HepG2 (cell line): ENCODE results near the gene RBM19. TPM values are rescaled to one million over a fixed set of nuclear protein-coding genes. Genes with fewer than 3 reads are reported as not detected.
A peak's percentile ranks its signal among the peaks of the same experiment; 100 is the strongest.

ENCODE experiments used
- ARID3A ChIP-seq: IDR thresholded peaks from 2 replicates; pipeline ENCODE4 v1.6.1; 2012; ENCODE audit warnings: low read depth, low read length, improper control_type of control experiment
- ARNTL ChIP-seq: sonication (generic); formaldehyde crosslinking; IDR thresholded peaks from 2 replicates; pipeline ENCODE4 v1.4.0; 2020; ENCODE audit warnings: mild to moderate bottlenecking, missing genetic modification reagents
- ATF6 ChIP-seq: sonication (generic); formaldehyde crosslinking; conservative IDR thresholded peaks from 2 replicates; pipeline ENCODE4 v1.4.0; 2020; ENCODE audit warnings: missing genetic modification reagents
- CEBPB ChIP-seq: IDR thresholded peaks from 2 replicates; pipeline ENCODE4 v1.6.1; 2011; ENCODE audit warnings: low read depth, low read length, improper control_type of control experiment, borderline replicate concordance
- CEBPG ChIP-seq: IDR thresholded peaks from 2 replicates; pipeline ENCODE4 v1.6.1; 2016
- CREM ChIP-seq, 2 experiments: sonication (generic) in 1 of 2; formaldehyde crosslinking in 1 of 2; IDR thresholded peaks; 2 replicates each; pipeline versions ENCODE4 v1.4.0 to v1.6.1; 2016 to 2020; ENCODE audit warnings: antibody characterized with exemption in 1 of 2, mild to moderate bottlenecking in 1 of 2, missing genetic modification reagents in 1 of 2
- ETV6 ChIP-seq: sonication (generic); formaldehyde crosslinking; conservative IDR thresholded peaks from 2 replicates; pipeline ENCODE4 v1.4.0; 2020; ENCODE audit warnings: missing genetic modification reagents
- KAT7 ChIP-seq: IDR thresholded peaks from 2 replicates; pipeline ENCODE4 v1.6.1; 2018; ENCODE audit warnings: borderline replicate concordance, missing compliant biosample characterization
- KAT8 ChIP-seq: IDR thresholded peaks from 2 replicates; pipeline ENCODE4 v1.6.1; 2016; ENCODE audit warnings: missing genetic modification reagents, missing compliant biosample characterization
- KLF13 ChIP-seq: sonication (generic); formaldehyde crosslinking; IDR thresholded peaks from 2 replicates; pipeline ENCODE4 v1.4.0; 2020; ENCODE audit warnings: mild to moderate bottlenecking, missing genetic modification reagents
- MAZ ChIP-seq, 2 experiments: sonication (generic) in 1 of 2; formaldehyde crosslinking in 1 of 2; IDR thresholded peaks; 2 replicates each; pipeline versions ENCODE4 v1.5.0 to v1.6.1; 2012 to 2020; ENCODE audit warnings: low read depth in 2 of 2, mild to moderate bottlenecking in 2 of 2, borderline replicate concordance in 1 of 2, improper control_type of control experiment in 1 of 2, low read length in 1 of 2, missing genetic modification reagents in 1 of 2, moderate library complexity in 1 of 2
- NKX3-1 ChIP-seq: sonication (generic); formaldehyde crosslinking; IDR thresholded peaks from 2 replicates; pipeline ENCODE4 v1.5.0; 2020; ENCODE audit warnings: missing genetic modification reagents
- ONECUT2 ChIP-seq: sonication (generic); formaldehyde crosslinking; IDR thresholded peaks from 2 replicates; pipeline ENCODE4 v1.4.0; 2020; ENCODE audit warnings: missing genetic modification reagents
- TCF7L2 ChIP-seq: IDR thresholded peaks from 2 replicates; pipeline ENCODE4 v1.6.1; 2011; ENCODE audit warnings: mild to moderate bottlenecking, low read depth, low read length, moderate library complexity
- YEATS4 ChIP-seq: sonication (generic); formaldehyde crosslinking; IDR thresholded peaks from 2 replicates; pipeline ENCODE4 v1.4.0; 2020; ENCODE audit warnings: missing genetic modification reagents, borderline replicate concordance
- ZNF232 ChIP-seq: sonication (generic); formaldehyde crosslinking; IDR thresholded peaks from 2 replicates; pipeline ENCODE4 v1.4.0; 2020; ENCODE audit warnings: missing genetic modification reagents, borderline replicate concordance
- ZNF264 ChIP-seq: sonication (generic); formaldehyde crosslinking; IDR thresholded peaks from 2 replicates; pipeline ENCODE4 v1.4.0; 2020; ENCODE audit warnings: missing genetic modification reagents
- ZNF354B ChIP-seq: sonication (generic); formaldehyde crosslinking; IDR thresholded peaks from 2 replicates; pipeline ENCODE4 v1.8.0; 2022; ENCODE audit warnings: mild to moderate bottlenecking, missing genetic modification reagents
- ZNF563 ChIP-seq: sonication (generic); formaldehyde crosslinking; IDR thresholded peaks from 2 replicates; pipeline ENCODE4 v1.8.0; 2022; ENCODE audit warnings: mild to moderate bottlenecking, moderate library complexity, missing genetic modification reagents
- ZNF577 ChIP-seq: sonication (generic); formaldehyde crosslinking; IDR thresholded peaks from 2 replicates; pipeline ENCODE4 v1.4.0; 2020; ENCODE audit warnings: mild to moderate bottlenecking, low read depth, missing genetic modification reagents, borderline replicate concordance
- ZNF660 ChIP-seq: sonication (generic); formaldehyde crosslinking; IDR thresholded peaks from 2 replicates; pipeline ENCODE4 v1.5.1; 2020; ENCODE audit warnings: mild to moderate bottlenecking, low read depth, missing genetic modification reagents, borderline replicate concordance
- ZNF672 ChIP-seq: sonication (generic); formaldehyde crosslinking; IDR thresholded peaks from 2 replicates; pipeline ENCODE4 v1.8.1; 2022; ENCODE audit warnings: missing genetic modification reagents
- ZNF709 ChIP-seq: sonication (generic); formaldehyde crosslinking; IDR thresholded peaks from 2 replicates; pipeline ENCODE4 v1.5.0; 2020; ENCODE audit warnings: mild to moderate bottlenecking, missing genetic modification reagents
- polyA plus RNA-seq, 8 experiments: library from polyadenylated mRNA; depleted of rRNA in 3 of 8; stranded (reverse) in 7 of 8; unstranded in 1 of 8; fragments of >200 nt; fragmentation: Illumina TruSeq in 4 of 8; extraction: Trizol in 4 of 8; gene quantifications; 2 replicates each; pipeline versions ENCODE4 v1.2.1 to v1.2.3, GENCODE V29; 2011 to 2016; ENCODE audit warnings: low read depth in 4 of 8, missing spikeins in 1 of 8, mixed read lengths in 1 of 8; ENCODE audit not compliant: insufficient read depth in 1 of 8
- total RNA-seq, 5 experiments: library from RNA; depleted of rRNA; stranded (reverse); fragments of >200 nt; fragmentation: Illumina TruSeq; extraction: Trizol; gene quantifications; 2 replicates each; pipeline ENCODE4 v1.2.3, GENCODE V29; 2016; ENCODE audit warnings: low read depth in 1 of 5
- TF ChIP-seq, protein P1 (sequence below), 2 experiments: IDR thresholded peaks; 2 replicates each; pipeline ENCODE4 v1.6.1; 2011 to 2012; ENCODE audit warnings: low read length in 2 of 2, borderline replicate concordance in 1 of 2, low read depth in 1 of 2, mild to moderate bottlenecking in 1 of 2, moderate library complexity in 1 of 2

RBM19 gene
- total and polyA plus RNA-seq, 2 of the 13 experiments (the other 11 are each of a cell fraction or from before 2014, with no cell fraction given): 19.3 to 32.2 TPM

DNA sequence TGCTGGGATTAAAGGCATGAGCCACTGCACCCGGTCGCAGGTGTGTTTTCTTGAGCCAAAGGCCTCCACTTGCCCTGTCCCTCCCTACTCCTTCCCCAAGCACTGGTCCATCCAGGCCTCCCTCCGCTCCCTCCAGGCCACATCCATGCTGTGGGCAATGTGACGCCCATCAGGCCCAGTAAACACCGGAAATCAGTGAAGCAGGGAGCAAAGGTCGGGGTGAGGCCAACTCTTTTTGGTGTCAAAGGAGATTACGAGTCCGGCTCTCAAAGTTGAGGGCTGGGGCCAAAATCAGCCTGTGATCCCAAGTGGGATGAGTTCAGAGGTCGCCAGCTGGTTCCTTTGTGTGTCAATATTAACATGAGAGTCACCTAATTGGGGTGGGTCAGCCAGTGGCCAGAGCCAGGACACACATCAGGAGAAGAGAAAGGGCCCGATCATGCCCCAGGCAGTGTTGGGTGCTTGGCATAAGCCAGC lies 195.7 kb downstream of the RBM19 start (continued):
- TF ChIP-seq, protein P1, sequence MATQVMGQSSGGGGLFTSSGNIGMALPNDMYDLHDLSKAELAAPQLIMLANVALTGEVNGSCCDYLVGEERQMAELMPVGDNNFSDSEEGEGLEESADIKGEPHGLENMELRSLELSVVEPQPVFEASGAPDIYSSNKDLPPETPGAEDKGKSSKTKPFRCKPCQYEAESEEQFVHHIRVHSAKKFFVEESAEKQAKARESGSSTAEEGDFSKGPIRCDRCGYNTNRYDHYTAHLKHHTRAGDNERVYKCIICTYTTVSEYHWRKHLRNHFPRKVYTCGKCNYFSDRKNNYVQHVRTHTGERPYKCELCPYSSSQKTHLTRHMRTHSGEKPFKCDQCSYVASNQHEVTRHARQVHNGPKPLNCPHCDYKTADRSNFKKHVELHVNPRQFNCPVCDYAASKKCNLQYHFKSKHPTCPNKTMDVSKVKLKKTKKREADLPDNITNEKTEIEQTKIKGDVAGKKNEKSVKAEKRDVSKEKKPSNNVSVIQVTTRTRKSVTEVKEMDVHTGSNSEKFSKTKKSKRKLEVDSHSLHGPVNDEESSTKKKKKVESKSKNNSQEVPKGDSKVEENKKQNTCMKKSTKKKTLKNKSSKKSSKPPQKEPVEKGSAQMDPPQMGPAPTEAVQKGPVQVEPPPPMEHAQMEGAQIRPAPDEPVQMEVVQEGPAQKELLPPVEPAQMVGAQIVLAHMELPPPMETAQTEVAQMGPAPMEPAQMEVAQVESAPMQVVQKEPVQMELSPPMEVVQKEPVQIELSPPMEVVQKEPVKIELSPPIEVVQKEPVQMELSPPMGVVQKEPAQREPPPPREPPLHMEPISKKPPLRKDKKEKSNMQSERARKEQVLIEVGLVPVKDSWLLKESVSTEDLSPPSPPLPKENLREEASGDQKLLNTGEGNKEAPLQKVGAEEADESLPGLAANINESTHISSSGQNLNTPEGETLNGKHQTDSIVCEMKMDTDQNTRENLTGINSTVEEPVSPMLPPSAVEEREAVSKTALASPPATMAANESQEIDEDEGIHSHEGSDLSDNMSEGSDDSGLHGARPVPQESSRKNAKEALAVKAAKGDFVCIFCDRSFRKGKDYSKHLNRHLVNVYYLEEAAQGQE (IDR thresholded peaks at IDR 0.05; ENCODE audit: borderline replicate concordance in 1 of 2, low read depth in 1 of 2, low read length in 2 of 2): no peak
- TF ChIP-seq ZNF354B (CRISPR knock-in tag) (no peak), YEATS4 (CRISPR knock-in tag) (peak; percentile 65; the same call in 1 of the 2 replicates), KAT8 (CRISPR knock-in tag) (peak; percentile 89), ZNF672 (CRISPR knock-in tag) (0 out of 2 replicates have a peak, but pooled peaks have one; percentile 42), ONECUT2 (CRISPR knock-in tag) (peak; percentile 41; the same call in 1 of the 2 replicates), KAT7 (0 out of 2 replicates have a peak, but pooled peaks have one; percentile 46), ATF6 (CRISPR knock-in tag) (no peak), ZNF709 (CRISPR knock-in tag) (peak; percentile 71), ETV6 (no peak), ZNF577 (CRISPR knock-in tag) (no peak), ZNF660 (CRISPR knock-in tag) (no peak), KLF13 (CRISPR knock-in tag) (no peak), CEBPG (CRISPR knock-in tag) (peak; percentile 66), MAZ (IDR thresholded peaks at IDR 0.05; ENCODE audit: borderline replicate concordance, low read depth, low read length) (peak; percentile 50; the same call in 1 of the 2 replicates), MAZ (CRISPR knock-in tag; IDR thresholded peaks at IDR 0.05; ENCODE audit: low read depth) (peak; percentile 88), ZNF264 (peak; percentile 93; the same call in 1 of the 2 replicates), NKX3-1 (CRISPR knock-in tag) (peak; percentile 24; the same call in 1 of the 2 replicates), CREM (IDR thresholded peaks at IDR 0.05) (peak; percentile 85), CREM (CRISPR knock-in tag; IDR thresholded peaks at IDR 0.05) (no peak), ARNTL (CRISPR knock-in tag) (peak; percentile 94), TCF7L2 (no peak), ARID3A (peak; percentile 85; the same call in 1 of the 2 replicates), ZNF563 (CRISPR knock-in tag) (0 out of 2 replicates have a peak, but pooled peaks have one; percentile 38), CEBPB (no peak), ZNF232 (CRISPR knock-in tag) (peak; percentile 67; the same call in 1 of the 2 replicates)
